ENCODE results near the gene DNAH17. TPM values are rescaled to one million over a fixed set of nuclear protein-coding genes. Genes with fewer than 3 reads are reported as not detected.

Gene DNAH17
- total RNA-seq, 1 experiment from 2014 or later: 0.18 TPM

GRCh38 chr17:78407387-78408000 lies 169.7 kb downstream of the DNAH17 start:
- Histone ChIP-seq H3K27me3 (ENCODE audit: control insufficient read depth, insufficient read depth, low read length) (no peaks in the 10 kb centered on the region), H3K4me3 (ENCODE audit: low read depth in 2 of 2, low read length in 2 of 2) (no peak overlapping the region), H3K27ac (ENCODE audit: low read length) (no peak overlapping the region), H3K36me3 (ENCODE audit: control insufficient read depth, insufficient read depth, low read length) (peaks cover 2% of the 10 kb centered on the region; the same call in 1 of the 2 replicates), H3K9me3 (ENCODE audit: control insufficient read depth, insufficient read depth, low read depth, low read length) (no peaks in the 10 kb centered on the region), H3K4me1 (ENCODE audit: control insufficient read depth, insufficient read depth, low read length) (0 out of 2 replicates have a peak, but pooled peaks cover 5% of the 10 kb centered on the region)
- DNase-seq (ENCODE audit: low read depth, low spot score) (no peak), ATAC-seq (0 out of 2 replicates have a peak, but pooled peaks have one; percentile 6)
- BruUV-seq (replicated peaks): no TSS peak
- in situ Hi-C loops (cut with HindIII; ENCODE audit: low pct_unique_long_range_greater_than_20kb, low sequenced_read_pairs) (no loop called here), intact Hi-C loops (cut with micrococcal nuclease; ENCODE audit: unreplicated experiment) (no loop called here)
- no peak for TF ChIP-seq POLR2AphosphoS5 (IDR thresholded peaks at IDR 0.05; ENCODE audit: low read depth, low read length)
- TF ChIP-seq, protein P1, sequence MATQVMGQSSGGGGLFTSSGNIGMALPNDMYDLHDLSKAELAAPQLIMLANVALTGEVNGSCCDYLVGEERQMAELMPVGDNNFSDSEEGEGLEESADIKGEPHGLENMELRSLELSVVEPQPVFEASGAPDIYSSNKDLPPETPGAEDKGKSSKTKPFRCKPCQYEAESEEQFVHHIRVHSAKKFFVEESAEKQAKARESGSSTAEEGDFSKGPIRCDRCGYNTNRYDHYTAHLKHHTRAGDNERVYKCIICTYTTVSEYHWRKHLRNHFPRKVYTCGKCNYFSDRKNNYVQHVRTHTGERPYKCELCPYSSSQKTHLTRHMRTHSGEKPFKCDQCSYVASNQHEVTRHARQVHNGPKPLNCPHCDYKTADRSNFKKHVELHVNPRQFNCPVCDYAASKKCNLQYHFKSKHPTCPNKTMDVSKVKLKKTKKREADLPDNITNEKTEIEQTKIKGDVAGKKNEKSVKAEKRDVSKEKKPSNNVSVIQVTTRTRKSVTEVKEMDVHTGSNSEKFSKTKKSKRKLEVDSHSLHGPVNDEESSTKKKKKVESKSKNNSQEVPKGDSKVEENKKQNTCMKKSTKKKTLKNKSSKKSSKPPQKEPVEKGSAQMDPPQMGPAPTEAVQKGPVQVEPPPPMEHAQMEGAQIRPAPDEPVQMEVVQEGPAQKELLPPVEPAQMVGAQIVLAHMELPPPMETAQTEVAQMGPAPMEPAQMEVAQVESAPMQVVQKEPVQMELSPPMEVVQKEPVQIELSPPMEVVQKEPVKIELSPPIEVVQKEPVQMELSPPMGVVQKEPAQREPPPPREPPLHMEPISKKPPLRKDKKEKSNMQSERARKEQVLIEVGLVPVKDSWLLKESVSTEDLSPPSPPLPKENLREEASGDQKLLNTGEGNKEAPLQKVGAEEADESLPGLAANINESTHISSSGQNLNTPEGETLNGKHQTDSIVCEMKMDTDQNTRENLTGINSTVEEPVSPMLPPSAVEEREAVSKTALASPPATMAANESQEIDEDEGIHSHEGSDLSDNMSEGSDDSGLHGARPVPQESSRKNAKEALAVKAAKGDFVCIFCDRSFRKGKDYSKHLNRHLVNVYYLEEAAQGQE (IDR thresholded peaks at IDR 0.05; ENCODE audit: insufficient read depth in 1 of 2, low read depth in 2 of 2, low read length in 1 of 2): no peak
- no peak for TF ChIP-seq TCF7L2 (IDR thresholded peaks at IDR 0.05; ENCODE audit: low read depth, low read length)
- no peak for TF ChIP-seq SIN3A (IDR thresholded peaks at IDR 0.05; ENCODE audit: borderline replicate concordance, insufficient read depth, low read depth, low read length)
- no peak for TF ChIP-seq CTCF (IDR thresholded peaks at IDR 0.05)
- ChIA-PET CTCF (interaction anchor here (0.5 kb wide), 2 partner anchors 11 to 256 kb away, joined by 3 to 12 read pairs; no protein-coding TSS in a partner anchor), POLR2A (no interaction called here)

GRCh38 chr17:78406920-78407319 lies 170.3 kb downstream of the DNAH17 start:
- H3K27me3 ChIP-seq (ENCODE audit: control insufficient read depth, insufficient read depth, low read length): no peaks in the 10 kb centered on the region
- CTCF ChIA-PET: interaction anchor here (0.5 kb wide), 2 partner anchors 12 to 255 kb away, joined by 3 to 12 read pairs; no protein-coding TSS in a partner anchor
- in situ Hi-C loops (cut with HindIII; ENCODE audit: low pct_unique_long_range_greater_than_20kb, low sequenced_read_pairs) (no loop called here), intact Hi-C loops (cut with micrococcal nuclease; ENCODE audit: unreplicated experiment) (no loop called here)
- no peak overlapping the region for H3K4me3 ChIP-seq (ENCODE audit: low read depth in 2 of 2, low read length in 2 of 2)
- no peak for ATAC-seq
- H3K4me1 ChIP-seq (ENCODE audit: control insufficient read depth, insufficient read depth, low read length): 0 out of 2 replicates have a peak, but pooled peaks cover 5% of the 10 kb centered on the region
- no peak for DNase-seq (ENCODE audit: low read depth, low spot score)
- POLR2A ChIA-PET: no interaction called here
- H3K36me3 ChIP-seq (ENCODE audit: control insufficient read depth, insufficient read depth, low read length): peaks cover 2% of the 10 kb centered on the region; the same call in 1 of the 2 replicates
- BruUV-seq (replicated peaks): no TSS peak
- no peaks in the 10 kb centered on the region for H3K9me3 ChIP-seq (ENCODE audit: control insufficient read depth, insufficient read depth, low read depth, low read length)
- H3K27ac ChIP-seq (ENCODE audit: low read length): no peak overlapping the region
- TF ChIP-seq CTCF (IDR thresholded peaks at IDR 0.05) (no peak), POLR2AphosphoS5 (IDR thresholded peaks at IDR 0.05; ENCODE audit: low read depth, low read length) (no peak), SIN3A (IDR thresholded peaks at IDR 0.05; ENCODE audit: borderline replicate concordance, insufficient read depth, low read depth, low read length) (no peak), TCF7L2 (IDR thresholded peaks at IDR 0.05; ENCODE audit: low read depth, low read length) (no peak)
- TF ChIP-seq, protein P1 (IDR thresholded peaks at IDR 0.05; ENCODE audit: insufficient read depth in 1 of 2, low read depth in 2 of 2, low read length in 1 of 2): no peak
